H1 (cell line): ENCODE data around the gene ZBTB45. TPM values are rescaled to one million over a fixed set of nuclear protein-coding genes. Genes with fewer than 3 reads are reported as not detected.
A peak's percentile ranks its signal among the peaks of the same experiment; 100 is the strongest.

Source experiments
- CTCF ChIA-PET: fragments of 300-600 bp; sonication (Branson Sonifier 250); formaldehyde crosslinking; loops from one replicate; lab custom pipeline; 2021; ENCODE audit not compliant: partially characterized antibody; lab: Charles Lee
- POLR2A ChIA-PET: fragments of 300-600 bp; sonication (Branson Sonifier 250); formaldehyde crosslinking; loops from one replicate; lab custom pipeline; 2021; ENCODE audit warnings: inconsistent platforms; ENCODE audit not compliant: partially characterized antibody; lab: Charles Lee
- DNase-seq, 2 experiments: peaks; one replicate each; pipeline versions ENCODE4 v3.0.0 to v3.0.0-alpha.2; 2010 to 2022; ENCODE audit warnings: low spot score in 2 of 2, low read depth in 1 of 2, mixed read lengths in 1 of 2
- FAIRE-seq: peaks from 2 replicates; lab custom pipeline; 2011; peaks lifted over from hg19 to GRCh38; lab: Jason Lieb, UNC
- H2AFZ ChIP-seq: 2 replicates; pipeline ENCODE4 v1.8.1; 2012; ENCODE audit warnings: low read length, inconsistent platforms
- H2AK5ac ChIP-seq: 2 replicates; pipeline ENCODE4 v1.6.1; 2013; ENCODE audit warnings: low read depth, low read length
- H2BK120ac ChIP-seq: replicated peaks from 2 replicates; pipeline ENCODE3; 2013; ENCODE audit warnings: low read depth, low read length, inconsistent platforms
- H2BK12ac ChIP-seq: 2 replicates; pipeline ENCODE4 v1.6.1; 2013; ENCODE audit warnings: low read depth, low read length
- H2BK15ac ChIP-seq: 2 replicates; pipeline ENCODE4 v1.6.1; 2013; ENCODE audit warnings: low read length
- H2BK20ac ChIP-seq: 2 replicates; pipeline ENCODE4 v1.6.1; 2013; ENCODE audit warnings: low read length
- H2BK5ac ChIP-seq: 2 replicates; pipeline ENCODE4 v1.6.1; 2013; ENCODE audit warnings: low read depth, low read length
- H3K14ac ChIP-seq: 2 replicates; pipeline ENCODE4 v1.6.1; 2013; ENCODE audit warnings: inconsistent platforms; ENCODE audit not compliant: insufficient read length
- H3K18ac ChIP-seq: 2 replicates; pipeline ENCODE4 v1.6.1; 2013; ENCODE audit warnings: low read length; ENCODE audit errors: extremely low read depth
- H3K23ac ChIP-seq: 2 replicates; pipeline ENCODE4 v1.6.1; 2013; ENCODE audit warnings: inconsistent platforms; ENCODE audit not compliant: insufficient read length
- H3K23me2 ChIP-seq: 2 replicates; pipeline ENCODE4 v1.6.1; 2013; ENCODE audit warnings: low read depth, low read length
- H3K27ac ChIP-seq: 2 replicates; pipeline ENCODE4 v1.6.1; 2011; ENCODE audit warnings: low read depth, low read length, inconsistent platforms
- H3K27me3 ChIP-seq, 4 experiments: replicated peaks in 1 of 4; 1 replicate in 1 of 4; 2 replicates in 3 of 4; pipeline versions ENCODE4 v1.6.1 to v1.8.1; 2011 to 2013; ENCODE audit warnings: low read length in 3 of 4, mild to moderate bottlenecking in 3 of 4, inconsistent platforms in 2 of 4, mixed read lengths in 2 of 4, moderate library complexity in 1 of 4; ENCODE audit not compliant: control insufficient read depth in 3 of 4, insufficient read depth in 3 of 4; ENCODE audit errors: extremely low read depth in 1 of 4
- H3K36me3 ChIP-seq, 4 experiments: 2 replicates each; pipeline versions ENCODE4 v1.6.1 to v1.8.1; 2011 to 2013; ENCODE audit warnings: mild to moderate bottlenecking in 4 of 4, low read length in 3 of 4, moderate library complexity in 2 of 4, control low read depth in 1 of 4, inconsistent platforms in 1 of 4; ENCODE audit not compliant: insufficient read depth in 4 of 4, control insufficient read depth in 2 of 4
- H3K4ac ChIP-seq: replicated peaks from 2 replicates; pipeline ENCODE3; 2013; ENCODE audit warnings: low read length, low read depth, mixed read lengths, inconsistent platforms; ENCODE audit not compliant: insufficient read length
- H3K4me1 ChIP-seq, 4 experiments: replicated peaks in 1 of 4; 1 replicate in 1 of 4; 2 replicates in 3 of 4; pipeline versions ENCODE4 v1.6.1 to v1.8.1; 2011 to 2013; ENCODE audit warnings: low read length in 3 of 4, inconsistent platforms in 2 of 4, mixed read lengths in 1 of 4; ENCODE audit not compliant: insufficient read depth in 4 of 4, control insufficient read depth in 3 of 4
- H3K4me2 ChIP-seq, 2 experiments: 2 replicates each; pipeline versions ENCODE4 v1.6.1 to v1.8.1; 2011 to 2013; ENCODE audit warnings: low read depth in 2 of 2, low read length in 2 of 2, control low read depth in 1 of 2, inconsistent platforms in 1 of 2, mild to moderate bottlenecking in 1 of 2; ENCODE audit not compliant: insufficient read depth in 1 of 2
- H3K4me3 ChIP-seq, 4 experiments: fragments of 200-600, 300-600 bp in 1 of 4; sonication (generic), shearing (Covaris generic), sonication (Bioruptor Twin) in 1 of 4; 2 replicates each; pipeline versions ENCODE4 v1.5.1 to v1.8.1; 2011 to 2016; ENCODE audit warnings: low read length in 4 of 4, low read depth in 3 of 4, control low read depth in 2 of 4, inconsistent platforms in 2 of 4, mild to moderate bottlenecking in 2 of 4, mixed read lengths in 1 of 4, moderate library complexity in 1 of 4; ENCODE audit not compliant: insufficient read depth in 2 of 4; ENCODE audit errors: extremely low read depth in 1 of 4
- H3K56ac ChIP-seq: replicated peaks from 2 replicates; pipeline ENCODE3; 2013; ENCODE audit warnings: low read depth, mild to moderate bottlenecking, mixed read lengths, low read length, inconsistent platforms; ENCODE audit not compliant: insufficient read length
- H3K79me1 ChIP-seq: 2 replicates; pipeline ENCODE4 v1.6.1; 2013; ENCODE audit warnings: low read depth, low read length, control low read depth
- H3K79me2 ChIP-seq, 2 experiments: 2 replicates each; pipeline versions ENCODE4 v1.6.1 to v1.8.1; 2012 to 2013; ENCODE audit warnings: low read length in 2 of 2, mild to moderate bottlenecking in 2 of 2, inconsistent platforms in 1 of 2; ENCODE audit not compliant: insufficient read depth in 2 of 2, control insufficient read depth in 1 of 2
- H3K9ac ChIP-seq, 4 experiments: replicated peaks in 1 of 4; 1 replicate in 1 of 4; 2 replicates in 3 of 4; pipeline versions ENCODE4 v1.6.1 to v1.8.1; 2011 to 2013; ENCODE audit warnings: low read depth in 3 of 4, low read length in 3 of 4, control low read depth in 2 of 4, mild to moderate bottlenecking in 2 of 4, moderate library complexity in 2 of 4, inconsistent platforms in 1 of 4; ENCODE audit errors: extremely low read depth in 1 of 4
- H3K9me3 ChIP-seq, 2 experiments: 2 replicates each; pipeline versions ENCODE4 v1.6.1 to v1.8.1; 2012 to 2013; ENCODE audit warnings: mild to moderate bottlenecking in 2 of 2, moderate library complexity in 2 of 2, control low read depth in 1 of 2, inconsistent platforms in 1 of 2, low read depth in 1 of 2, low read length in 1 of 2, mixed read lengths in 1 of 2; ENCODE audit not compliant: insufficient read depth in 2 of 2
- H4K20me1 ChIP-seq, 2 experiments: replicated peaks in 1 of 2; 2 replicates each; pipeline versions ENCODE3 to v1.8.1; 2011 to 2013; ENCODE audit warnings: inconsistent platforms in 2 of 2, low read length in 2 of 2, mild to moderate bottlenecking in 1 of 2; ENCODE audit not compliant: insufficient read depth in 2 of 2, control insufficient read depth in 1 of 2
- H4K5ac ChIP-seq: 2 replicates; pipeline ENCODE4 v1.6.1; 2013; ENCODE audit warnings: low read length, low read depth, mixed read lengths, inconsistent platforms; ENCODE audit not compliant: insufficient read length
- H4K8ac ChIP-seq: 2 replicates; pipeline ENCODE4 v1.8.0; 2013; ENCODE audit warnings: mild to moderate bottlenecking, moderate library complexity, low read length, inconsistent platforms; ENCODE audit not compliant: insufficient read depth; ENCODE audit errors: extremely low read depth
- H4K91ac ChIP-seq: replicated peaks from 2 replicates; pipeline ENCODE3; 2013; ENCODE audit warnings: low read length, mixed read lengths, inconsistent platforms; ENCODE audit not compliant: insufficient read length
- BRCA1 ChIP-seq: IDR thresholded peaks from 2 replicates; pipeline ENCODE4 v1.6.1; 2012; ENCODE audit warnings: low read depth, low read length, improper control_type of control experiment
- CEBPB ChIP-seq: IDR thresholded peaks from 2 replicates; pipeline ENCODE4 v1.6.1; 2012; ENCODE audit warnings: low read depth, low read length
- CTBP2 ChIP-seq: IDR thresholded peaks from 2 replicates; pipeline ENCODE4 v1.7.0; 2011; ENCODE audit warnings: borderline replicate concordance, mild to moderate bottlenecking, moderate library complexity, mixed read lengths, low read length; ENCODE audit not compliant: insufficient read depth, insufficient read length
- EGR1 ChIP-seq: IDR thresholded peaks from 2 replicates; pipeline ENCODE4 v1.6.1; 2011; ENCODE audit warnings: low read depth, low read length, borderline replicate concordance
- JUND ChIP-seq: IDR thresholded peaks from 2 replicates; pipeline ENCODE4 v1.6.1; 2011; ENCODE audit warnings: mild to moderate bottlenecking, improper control_type of control experiment, low read length
- RXRA ChIP-seq: IDR thresholded peaks from 2 replicates; pipeline ENCODE4 v1.6.1; 2011; ENCODE audit warnings: low read depth, mild to moderate bottlenecking, low read length, moderate library complexity; ENCODE audit not compliant: insufficient read depth
- SIRT6 ChIP-seq: IDR thresholded peaks from one replicate; pipeline ENCODE4 v1.7.1; 2012; ENCODE audit warnings: low read length, inconsistent platforms
- SUZ12 ChIP-seq: fragments of 200-600 bp; sonication (generic); IDR thresholded peaks from 2 replicates; pipeline ENCODE4 v1.6.1; 2012; ENCODE audit warnings: mild to moderate bottlenecking, inconsistent platforms, low read length, moderate library complexity, mixed read lengths
- WGBS, 2 experiments: shearing (Covaris generic) in 1 of 2; methylation state at CpG; one replicate each; pipeline versions ENCODE4 v1.1.6 to v1.1.7; 2013 to 2015; ENCODE audit warnings: low lambda C conversion rate in 2 of 2, mixed read lengths in 2 of 2, inconsistent platforms in 1 of 2, low coverage in 1 of 2, missing lambda C conversion rate in 1 of 2; ENCODE audit not compliant: insufficient replicate concordance in 2 of 2, insufficient coverage in 1 of 2, insufficient read length in 1 of 2; ENCODE audit errors: extremely low coverage in 1 of 2, missing lambda C conversion rate in 1 of 2; 5-methylcytosine and 5-hydroxymethylcytosine counted together
- polyA plus RNA-seq, 7 experiments: library from polyadenylated mRNA; depleted of rRNA in 3 of 7; stranded (reverse) in 5 of 7; unstranded in 2 of 7; fragments of >200 nt in 5 of 7; fragments of 200-250 nt in 2 of 7; gene quantifications; 1 replicate in 5 of 7; 2 replicates in 1 of 7; 4 replicates in 1 of 7; pipeline versions ENCODE4 v1.2.1 to v1.2.3, GENCODE V29; 2011 to 2013; ENCODE audit warnings: missing spikeins in 2 of 7, mixed read lengths in 2 of 7
- total RNA-seq: library from RNA; stranded (reverse); fragmentation: NEBNext Ultra II Directional; extraction: Animal tissue kit (Norgen Biotek cat#: 25700); gene quantifications from 2 replicates; pipeline ENCODE4 v1.2.1, GENCODE V29; 2021
- TF ChIP-seq, protein P1 (sequence below), 3 experiments: IDR thresholded peaks; 1 replicate in 2 of 3; 2 replicates in 1 of 3; pipeline versions ENCODE4 v1.5.1 to v1.6.1; 2011; ENCODE audit warnings: low read length in 3 of 3, mild to moderate bottlenecking in 3 of 3, inconsistent platforms in 2 of 3, low read depth in 1 of 3, moderate library complexity in 1 of 3; ENCODE audit not compliant: insufficient read depth in 1 of 3; ENCODE audit errors: control extremely low read depth in 1 of 3

The ZBTB45 gene
- total and polyA plus RNA-seq, 2 of the 8 experiments (the other 6 are each of a cell fraction or from before 2014, with no cell fraction given), result 16.9 to 17.2 TPM

DNA sequence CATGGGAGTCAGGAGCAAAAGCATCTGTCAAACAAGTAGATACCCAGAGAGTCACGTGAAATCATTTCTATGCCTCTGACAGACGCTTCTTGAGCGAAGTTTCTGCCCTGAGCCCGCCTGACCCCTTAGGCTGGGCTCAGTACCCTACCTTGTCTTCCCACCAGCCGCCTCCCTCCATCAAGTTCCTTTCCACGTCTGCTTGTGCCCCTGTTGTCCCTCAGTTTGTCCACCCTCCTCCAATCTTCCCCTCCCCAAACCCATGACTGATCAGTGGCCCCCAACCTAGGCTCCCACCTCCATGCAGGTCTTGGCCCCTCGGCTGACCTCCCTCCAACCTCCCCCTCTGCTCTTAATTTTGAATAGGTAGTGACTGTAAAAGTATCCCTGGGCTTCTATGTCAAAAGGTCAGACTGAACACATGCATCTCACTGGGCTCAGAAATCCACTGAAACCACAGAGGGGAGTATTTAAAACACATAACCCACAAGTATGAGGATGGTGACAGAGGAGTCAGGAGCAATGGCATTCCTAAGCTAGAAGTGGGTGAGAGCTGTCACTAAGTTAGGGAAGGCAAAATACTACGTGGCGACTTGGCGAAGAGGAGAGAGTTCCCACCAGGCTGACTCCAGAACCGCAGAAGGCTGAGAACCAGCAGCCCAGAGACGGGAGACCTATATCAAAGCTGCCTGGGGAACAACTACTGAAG, 45.2 kb downstream of the ZBTB45 start:
- POLR2A ChIA-PET, result interaction anchor here (0.6 to 1.9 kb wide), 8 partner anchors 8 to 242 kb away, joined by 3 to 10 read pairs (median 4); partner anchors contain the start of genes TRIM28, ZNF324, ZNF324B and ZSCAN22
- Histone ChIP-seq H3K36me3 (peaks cover 2 to 7% (median 4%) of the 10 kb centered on the region in 4 experiments; a peak in 5 of 8 replicates), H2BK5ac (no peak overlapping the region), H3K4me1 (peaks cover 0 to 6% (median 5%) of the 10 kb centered on the region in 4 experiments; a peak in 6 of 7 replicates), H2BK15ac (no peak overlapping the region), H3K14ac (no peak overlapping the region), H3K4ac (no peak overlapping the region), H4K20me1 (peaks cover 6 to 7% of the 10 kb centered on the region in 2 experiments), H3K23ac (no peak overlapping the region), H4K91ac (no peak overlapping the region), H3K79me2 (no peaks in the 10 kb centered on the region), H3K79me1 (no peaks in the 10 kb centered on the region), H3K27me3 (peaks cover 0 to 3% (median 0%) of the 10 kb centered on the region in 4 experiments; a peak in 3 of 7 replicates), H2BK12ac (no peak overlapping the region), H3K4me3 (no peak overlapping the region), H3K27ac (no peak overlapping the region), H3K18ac (no peak overlapping the region), H3K56ac (no peak overlapping the region), H2AK5ac (no peak overlapping the region), H3K9me3 (no peaks in the 10 kb centered on the region), H3K4me2 (peak overlapping the region; percentile 88 to 94; a peak in 1 of 4 replicates), H2BK20ac (no peak overlapping the region), H3K23me2 (peaks cover 14% of the 10 kb centered on the region), H2BK120ac (no peak overlapping the region), H3K9ac (no peak overlapping the region), H4K5ac (no peak overlapping the region), H2AFZ (no peak overlapping the region), H4K8ac (no peak overlapping the region)
- WGBS, 2 experiments, result 90% methylated on average over 12 of the region's 12 CpGs; no CpG with 5 or more reads in 1 of the 2 experiments
- no peak for DNase-seq
- CTCF ChIA-PET, result interaction anchor here (1.6 kb wide), 1 partner anchor 107 kb away, joined by 4 read pairs; no protein-coding TSS in a partner anchor
- FAIRE-seq, result no peak
- TF ChIP-seq, protein P1, sequence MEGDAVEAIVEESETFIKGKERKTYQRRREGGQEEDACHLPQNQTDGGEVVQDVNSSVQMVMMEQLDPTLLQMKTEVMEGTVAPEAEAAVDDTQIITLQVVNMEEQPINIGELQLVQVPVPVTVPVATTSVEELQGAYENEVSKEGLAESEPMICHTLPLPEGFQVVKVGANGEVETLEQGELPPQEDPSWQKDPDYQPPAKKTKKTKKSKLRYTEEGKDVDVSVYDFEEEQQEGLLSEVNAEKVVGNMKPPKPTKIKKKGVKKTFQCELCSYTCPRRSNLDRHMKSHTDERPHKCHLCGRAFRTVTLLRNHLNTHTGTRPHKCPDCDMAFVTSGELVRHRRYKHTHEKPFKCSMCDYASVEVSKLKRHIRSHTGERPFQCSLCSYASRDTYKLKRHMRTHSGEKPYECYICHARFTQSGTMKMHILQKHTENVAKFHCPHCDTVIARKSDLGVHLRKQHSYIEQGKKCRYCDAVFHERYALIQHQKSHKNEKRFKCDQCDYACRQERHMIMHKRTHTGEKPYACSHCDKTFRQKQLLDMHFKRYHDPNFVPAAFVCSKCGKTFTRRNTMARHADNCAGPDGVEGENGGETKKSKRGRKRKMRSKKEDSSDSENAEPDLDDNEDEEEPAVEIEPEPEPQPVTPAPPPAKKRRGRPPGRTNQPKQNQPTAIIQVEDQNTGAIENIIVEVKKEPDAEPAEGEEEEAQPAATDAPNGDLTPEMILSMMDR (IDR thresholded peaks at IDR 0.05; ENCODE audit: control extremely low read depth in 1 of 3, insufficient read depth in 1 of 3, low read depth in 1 of 3, low read length in 3 of 3), result no peak
- TF ChIP-seq CEBPB (no peak), EGR1 (no peak), CTBP2 (no peak), RXRA (no peak), BRCA1 (no peak), SUZ12 (no peak), SIRT6 (no peak), JUND (no peak)
